Mesendoderm (in vitro differentiated cells): ENCODE measurements around the gene GMDS.

Experiments
- DNase-seq: peaks from one replicate; pipeline ENCODE4 v3.0.0; 2013
- H2AK5ac ChIP-seq: 2 replicates; pipeline ENCODE4 v1.6.1; 2013; ENCODE audit warnings: low read length, inconsistent platforms
- H2BK120ac ChIP-seq: 2 replicates; pipeline ENCODE4 v1.6.1; 2013; ENCODE audit warnings: low read depth, mild to moderate bottlenecking, low read length, moderate library complexity, mixed read lengths
- H2BK15ac ChIP-seq: replicated peaks from 2 replicates; pipeline ENCODE4 v1.6.1; 2013; ENCODE audit warnings: low read depth, mild to moderate bottlenecking, moderate library complexity
- H2BK5ac ChIP-seq: 2 replicates; pipeline ENCODE4 v1.6.1; 2013; ENCODE audit warnings: low read length, inconsistent platforms
- H3K18ac ChIP-seq: 2 replicates; pipeline ENCODE4 v1.6.1; 2013; ENCODE audit warnings: mild to moderate bottlenecking, low read length, mixed read lengths
- H3K23ac ChIP-seq: one replicate; pipeline ENCODE4 v1.6.1; 2013; ENCODE audit warnings: low read length
- H3K27ac ChIP-seq: 2 replicates; pipeline ENCODE4 v1.5.1; 2013; ENCODE audit warnings: low read depth, mild to moderate bottlenecking, inconsistent platforms, low read length, moderate library complexity
- H3K27me3 ChIP-seq: 2 replicates; pipeline ENCODE4 v1.6.1; 2013; ENCODE audit warnings: low read length, control low read depth, mild to moderate bottlenecking, inconsistent platforms; ENCODE audit not compliant: insufficient read depth, poor library complexity
- H3K36me3 ChIP-seq: 2 replicates; pipeline ENCODE4 v1.6.1; 2013; ENCODE audit warnings: low read length, inconsistent platforms; ENCODE audit not compliant: control insufficient read depth, insufficient read depth
- H3K4ac ChIP-seq: one replicate; pipeline ENCODE4 v1.6.1; 2013; ENCODE audit warnings: low read depth, mild to moderate bottlenecking, low read length, moderate library complexity
- H3K4me1 ChIP-seq: 2 replicates; pipeline ENCODE4 v1.6.1; 2013; ENCODE audit warnings: low read depth, low read length, inconsistent platforms; ENCODE audit not compliant: control insufficient read depth
- H3K4me2 ChIP-seq: 2 replicates; pipeline ENCODE4 v1.6.1; 2013; ENCODE audit warnings: low read length
- H3K4me3 ChIP-seq: 2 replicates; pipeline ENCODE4 v1.5.1; 2013; ENCODE audit warnings: mild to moderate bottlenecking, low read length
- H3K56ac ChIP-seq: one replicate; pipeline ENCODE4 v1.6.1; 2013; ENCODE audit warnings: low read length
- H3K79me1 ChIP-seq: 2 replicates; pipeline ENCODE4 v1.6.1; 2013; ENCODE audit warnings: low read length, inconsistent platforms
- H3K79me2 ChIP-seq: 2 replicates; pipeline ENCODE4 v1.6.1; 2013; ENCODE audit warnings: mild to moderate bottlenecking, low read length; ENCODE audit not compliant: control insufficient read depth, insufficient read depth
- H3K9ac ChIP-seq: 2 replicates; pipeline ENCODE4 v1.6.1; 2013; ENCODE audit warnings: low read length, inconsistent platforms
- H4K5ac ChIP-seq: one replicate; pipeline ENCODE4 v1.6.1; 2013; ENCODE audit warnings: low read length
- H4K8ac ChIP-seq: one replicate; pipeline ENCODE4 v1.6.1; 2013; ENCODE audit warnings: low read depth, mild to moderate bottlenecking, control low read depth, low read length, moderate library complexity
- WGBS: extraction: QIAGEN DNeasy Blood & Tissue Kit; methylation state at CpG from one replicate; pipeline ENCODE4 v1.1.7; 2013; ENCODE audit warnings: low lambda C conversion rate, missing lambda C conversion rate; ENCODE audit not compliant: insufficient coverage; ENCODE audit errors: extremely low coverage; 5-methylcytosine and 5-hydroxymethylcytosine counted together

The GMDS gene

GRCh38 chr6:1594445-1595200 is 650.8 kb downstream of the GMDS start:
- Histone ChIP-seq H3K4ac (no peak overlapping the region), H4K8ac (no peak overlapping the region), H3K27ac (no peak overlapping the region), H3K79me1 (no peaks in the 10 kb centered on the region), H3K4me2 (no peak overlapping the region), H2BK15ac (no peak overlapping the region), H3K27me3 (no peaks in the 10 kb centered on the region), H3K79me2 (no peaks in the 10 kb centered on the region), H2AK5ac (no peak overlapping the region), H3K4me1 (peaks cover 9% of the 10 kb centered on the region), H2BK120ac (no peak overlapping the region), H3K9ac (no peak overlapping the region), H3K4me3 (no peak overlapping the region), H4K5ac (no peak overlapping the region), H3K23ac (no peak overlapping the region), H3K18ac (no peak overlapping the region), H2BK5ac (no peak overlapping the region), H3K56ac (no peak overlapping the region), H3K36me3 (no peaks in the 10 kb centered on the region)
- no peak for DNase-seq
- WGBS: no CpG with 5 or more reads among the region's 33 CpGs

GRCh38 chr6:1593958-1594314 is 651.5 kb downstream of the GMDS start:
- H3K4ac ChIP-seq: no peak overlapping the region
- no peaks in the 10 kb centered on the region for H3K27me3 ChIP-seq

GRCh38 chr6:1593286-1593957 is 652.0 kb downstream of the GMDS start:
- Histone ChIP-seq H2BK15ac (no peak overlapping the region), H3K27me3 (no peaks in the 10 kb centered on the region), H4K5ac (no peak overlapping the region), H3K27ac (no peak overlapping the region), H3K79me1 (no peaks in the 10 kb centered on the region), H3K4me2 (no peak overlapping the region), H3K4ac (no peak overlapping the region), H2AK5ac (no peak overlapping the region), H3K4me1 (peaks cover 9% of the 10 kb centered on the region), H3K79me2 (no peaks in the 10 kb centered on the region), H2BK5ac (no peak overlapping the region), H3K56ac (no peak overlapping the region), H3K36me3 (no peaks in the 10 kb centered on the region), H3K23ac (no peak overlapping the region), H4K8ac (no peak overlapping the region), H2BK120ac (no peak overlapping the region), H3K9ac (no peak overlapping the region), H3K4me3 (no peak overlapping the region), H3K18ac (no peak overlapping the region)
- WGBS: no CpG with 5 or more reads among the region's 20 CpGs
- DNase-seq: no peak

More at GRCh38 chr6:1593958-1594314, 651.5 kb downstream of the GMDS start:
- H3K56ac ChIP-seq: no peak overlapping the region
- DNase-seq: no peak
- no peak overlapping the region for H2BK120ac ChIP-seq
- H3K4me1 ChIP-seq: peaks cover 9% of the 10 kb centered on the region
- H2BK15ac ChIP-seq: no peak overlapping the region
- H4K5ac ChIP-seq: no peak overlapping the region
- no peaks in the 10 kb centered on the region for H3K36me3 ChIP-seq
- H3K27ac ChIP-seq: no peak overlapping the region
- no peak overlapping the region for H2BK5ac ChIP-seq
- H3K23ac ChIP-seq: no peak overlapping the region
- H3K18ac ChIP-seq: no peak overlapping the region
- H3K4me3 ChIP-seq: no peak overlapping the region
- no peak overlapping the region for H2AK5ac ChIP-seq
- H3K79me1 ChIP-seq: no peaks in the 10 kb centered on the region
- no peak overlapping the region for H4K8ac ChIP-seq
- H3K4me2 ChIP-seq: no peak overlapping the region
- no peak overlapping the region for H3K9ac ChIP-seq
- no peaks in the 10 kb centered on the region for H3K79me2 ChIP-seq
- no CpG with 5 or more reads among the region's 22 CpGs for WGBS

GRCh38 chr6:1592852-1593251 is 652.6 kb downstream of the GMDS start:
- no peak overlapping the region for H3K23ac ChIP-seq
- no peak overlapping the region for H4K5ac ChIP-seq
- no peak overlapping the region for H4K8ac ChIP-seq
- H3K79me2 ChIP-seq: no peaks in the 10 kb centered on the region
- H3K18ac ChIP-seq: no peak overlapping the region
- H2BK120ac ChIP-seq: no peak overlapping the region
- H3K27me3 ChIP-seq: no peaks in the 10 kb centered on the region
- H3K4me3 ChIP-seq: no peak overlapping the region
- peaks cover 7% of the 10 kb centered on the region for H3K4me1 ChIP-seq
- no peak for DNase-seq
- no peak overlapping the region for H3K56ac ChIP-seq
- no peaks in the 10 kb centered on the region for H3K79me1 ChIP-seq
- H3K4ac ChIP-seq: no peak overlapping the region
- H2AK5ac ChIP-seq: no peak overlapping the region
- H3K9ac ChIP-seq: no peak overlapping the region
- no peaks in the 10 kb centered on the region for H3K36me3 ChIP-seq
- no peak overlapping the region for H2BK5ac ChIP-seq
- no CpG with 5 or more reads among the region's 8 CpGs for WGBS
- H2BK15ac ChIP-seq: no peak overlapping the region
- no peak overlapping the region for H3K27ac ChIP-seq
- H3K4me2 ChIP-seq: no peak overlapping the region

GRCh38 chr6:1591926-1592325 is 653.5 kb downstream of the GMDS start:
- H4K5ac ChIP-seq: no peak overlapping the region
- H3K79me2 ChIP-seq: no peaks in the 10 kb centered on the region
- H3K18ac ChIP-seq: no peak overlapping the region
- no peak overlapping the region for H3K56ac ChIP-seq
- no peak overlapping the region for H2BK15ac ChIP-seq
- no peak overlapping the region for H3K4me3 ChIP-seq
- H3K4me2 ChIP-seq: no peak overlapping the region
- H2BK5ac ChIP-seq: no peak overlapping the region
- H2AK5ac ChIP-seq: no peak overlapping the region
- no peak overlapping the region for H3K4ac ChIP-seq
- no peak for DNase-seq
- WGBS: no CpG with 5 or more reads among the region's 6 CpGs
- H3K27ac ChIP-seq: no peak overlapping the region
- H4K8ac ChIP-seq: no peak overlapping the region
- no peak overlapping the region for H3K23ac ChIP-seq
- no peak overlapping the region for H2BK120ac ChIP-seq
- H3K79me1 ChIP-seq: no peaks in the 10 kb centered on the region
- no peaks in the 10 kb centered on the region for H3K27me3 ChIP-seq
- H3K4me1 ChIP-seq: peaks cover 4% of the 10 kb centered on the region
- H3K9ac ChIP-seq: no peak overlapping the region
- H3K36me3 ChIP-seq: no peaks in the 10 kb centered on the region
